Stomach (tissue), 9 donors: Measurements from ENCODE around the gene ZNF593OS. TPM values are rescaled to one million over a fixed set of nuclear protein-coding genes. Genes with fewer than 3 reads are reported as not detected.

Source experiments
- DNase-seq, 2 donors: peaks; one replicate each; pipeline versions ENCODE4 v3.0.0 to v3.0.0-alpha.2; 2013 to 2019
- H3K27ac ChIP-seq, 5 donors: fragments of 200-600 bp in 4 of 5; sonication (generic) in 4 of 5; one replicate each; pipeline ENCODE4 v1.5.1; 2013 to 2019; ENCODE audit warnings: mild to moderate bottlenecking in 1 of 5, moderate library complexity in 1 of 5
- H3K27me3 ChIP-seq, 3 donors: fragments of 200-600 bp; sonication (generic); one replicate each; pipeline ENCODE4 v1.5.1; 2017 to 2019; ENCODE audit warnings: mixed run types in 1 of 3
- H3K36me3 ChIP-seq, 4 donors: fragments of 200-600 bp; sonication (generic); 1 replicate in 3 of 4; 2 replicates in 1 of 4; pipeline ENCODE4 v1.5.1; 2016 to 2019
- H3K4me1 ChIP-seq, 4 donors: fragments of 200-600 bp; sonication (generic); one replicate each; pipeline ENCODE4 v1.5.1; 2016 to 2019
- H3K4me3 ChIP-seq, 4 donors: fragments of 200-600 bp; sonication (generic) in 3 of 4; one replicate each; pipeline ENCODE4 v1.5.1; 2016 to 2019; ENCODE audit warnings: mild to moderate bottlenecking in 1 of 4
- H3K9me3 ChIP-seq, 4 donors: fragments of 200-600 bp; sonication (generic); one replicate each; pipeline ENCODE4 v1.5.1; 2016 to 2019
- CTCF ChIP-seq, 7 experiments: fragments of 450-650 bp in 4 of 7; fragments of 200-600 bp in 3 of 7; sonication (generic) in 3 of 7; IDR thresholded peaks; one replicate each; pipeline ENCODE4 v1.5.1; 2016 to 2019; ENCODE audit warnings: antibody characterized with exemption in 7 of 7, control low read depth in 2 of 7, mild to moderate bottlenecking in 1 of 7
- EP300 ChIP-seq: sonication (generic); formaldehyde crosslinking; IDR thresholded peaks from one replicate; pipeline ENCODE4 v1.6.1; 2017; ENCODE audit warnings: antibody characterized with exemption
- POLR2A ChIP-seq, 4 donors: fragments of 450-650 bp; IDR thresholded peaks; one replicate each; pipeline ENCODE4 v1.6.1; 2016; ENCODE audit warnings: antibody characterized with exemption in 4 of 4, control low read depth in 2 of 4, mild to moderate bottlenecking in 1 of 4, moderate library complexity in 1 of 4
- POLR2AphosphoS5 ChIP-seq, 3 donors: sonication (generic); formaldehyde crosslinking; IDR thresholded peaks; one replicate each; pipeline ENCODE4 v1.6.1; 2016; ENCODE audit warnings: antibody characterized with exemption in 3 of 3
- WGBS, 5 donors: extraction: QIAGEN DNeasy Blood & Tissue Kit in 3 of 5; methylation state at CpG; one replicate each; pipeline versions ENCODE4 v1.1.5 to v1.1.7; 2013 to 2018; 5-methylcytosine and 5-hydroxymethylcytosine counted together
- intact Hi-C: fragments of 100-400 bp; cut with DNase I; formaldehyde crosslinking; loops from one replicate; pipeline ENCODE4 v1.15.1; 2023; ENCODE audit warnings: low total_unique reads
- polyA plus RNA-seq, 3 donors: library from polyadenylated mRNA; stranded (reverse); fragments of 200-250 nt; gene quantifications; one replicate each; pipeline ENCODE4 v1.2.3, GENCODE V29; 2013
- total RNA-seq, 5 donors: library from RNA; depleted of rRNA; stranded (reverse); fragments of >200 nt; gene quantifications; one replicate each; pipeline versions ENCODE4 v1.1.0 to v1.2.3, GENCODE V29; 2014 to 2016
- donor health status: healthy with polysubstance abuse.
- donor health status: Bipolar disorder and iron deficiency.
- donor health status: healthy.

Gene ZNF593OS
- total and polyA plus RNA-seq, 8 donors = 0.30 to 0.76 TPM; not detected in 6

DNA sequence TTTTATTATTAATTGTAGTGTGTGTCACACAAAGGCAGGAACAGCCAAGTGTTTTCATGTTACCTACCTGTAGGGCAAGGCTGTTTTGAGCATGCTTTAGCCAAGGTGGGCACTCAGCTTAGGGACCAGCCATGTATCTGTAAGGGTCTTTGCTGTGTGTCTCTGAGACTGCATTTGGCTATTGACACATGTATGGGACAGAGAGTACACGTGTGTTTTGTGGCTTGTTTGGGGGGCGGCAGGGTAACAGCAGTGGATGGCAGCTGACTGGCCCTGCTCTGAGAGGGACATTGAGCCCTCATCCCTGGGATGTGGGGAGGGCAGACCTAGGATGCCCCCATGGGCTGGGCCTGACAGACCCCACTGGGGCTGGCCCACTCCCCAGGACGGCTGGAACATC, 25.7 kb upstream of the ZNF593OS start:
- H3K4me3 ChIP-seq = no peak overlapping the region
- 80 to 92% (median 89%) methylated on average over 3 of the region's 3 CpGs for WGBS, 5 donors

GRCh38 chr1:26195805-26196204, 24.2 kb upstream of the ZNF593OS start:
- no peak for DNase-seq
- H3K4me3 ChIP-seq = no peak overlapping the region
- TF ChIP-seq POLR2A (IDR thresholded peaks at IDR 0.05) (no peak), CTCF (IDR thresholded peaks at IDR 0.05) (no peak), POLR2AphosphoS5 (IDR thresholded peaks at IDR 0.05) (no peak), EP300 (no peak)
- 52 to 87% (median 65%) methylated on average over 3 of the region's 3 CpGs for WGBS, 5 donors
- no peaks in the 10 kb centered on the region for H3K36me3 ChIP-seq
- intact Hi-C loops = no loop called here
- peaks cover 0 to under 1% (median 0%) of the 10 kb centered on the region in 4 donors for H3K4me1 ChIP-seq
- no peak overlapping the region for H3K27ac ChIP-seq
- H3K9me3 ChIP-seq = no peaks in the 10 kb centered on the region
- peaks cover 0 to 5% (median 2%) of the 10 kb centered on the region in 3 donors for H3K27me3 ChIP-seq

More for the DNA sequence above, 25.7 kb upstream of the ZNF593OS start:
- no peak overlapping the region for H3K27ac ChIP-seq
- intact Hi-C loops = no loop called here
- no peak for DNase-seq
- H3K9me3 ChIP-seq = no peaks in the 10 kb centered on the region
- peaks cover 0 to 7% (median 3%) of the 10 kb centered on the region in 4 donors for H3K4me1 ChIP-seq
- no peak for TF ChIP-seq EP300
- TF ChIP-seq POLR2AphosphoS5 (IDR thresholded peaks at IDR 0.05) = no peak
- no peak for TF ChIP-seq CTCF (IDR thresholded peaks at IDR 0.05)
- TF ChIP-seq POLR2A (IDR thresholded peaks at IDR 0.05) = no peak
- H3K27me3 ChIP-seq = peaks cover 0 to 9% (median 5%) of the 10 kb centered on the region in 3 donors
- no peaks in the 10 kb centered on the region for H3K36me3 ChIP-seq

- Histone ChIP-seq H3K4me3 (no peak overlapping the region), H3K27me3 (no peaks in the 10 kb centered on the region), H3K36me3 (peaks cover 0 to 29% (median 25%) of the 10 kb centered on the region in 4 donors), H3K27ac (no peak overlapping the region), H3K9me3 (no peaks in the 10 kb centered on the region), H3K4me1 (no peaks in the 10 kb centered on the region)
- intact Hi-C loops = no loop called here
- no peak for DNase-seq
- 33 to 59% (median 53%) methylated on average over 3 of the region's 3 CpGs for WGBS, 5 donors
- TF ChIP-seq POLR2AphosphoS5 (IDR thresholded peaks at IDR 0.05) (no peak), POLR2A (IDR thresholded peaks at IDR 0.05) (no peak), CTCF (IDR thresholded peaks at IDR 0.05) (no peak)
These were observed 20.1 kb upstream of the ZNF593OS start for GRCh38 chr1:26191739-26192138.

DNA sequence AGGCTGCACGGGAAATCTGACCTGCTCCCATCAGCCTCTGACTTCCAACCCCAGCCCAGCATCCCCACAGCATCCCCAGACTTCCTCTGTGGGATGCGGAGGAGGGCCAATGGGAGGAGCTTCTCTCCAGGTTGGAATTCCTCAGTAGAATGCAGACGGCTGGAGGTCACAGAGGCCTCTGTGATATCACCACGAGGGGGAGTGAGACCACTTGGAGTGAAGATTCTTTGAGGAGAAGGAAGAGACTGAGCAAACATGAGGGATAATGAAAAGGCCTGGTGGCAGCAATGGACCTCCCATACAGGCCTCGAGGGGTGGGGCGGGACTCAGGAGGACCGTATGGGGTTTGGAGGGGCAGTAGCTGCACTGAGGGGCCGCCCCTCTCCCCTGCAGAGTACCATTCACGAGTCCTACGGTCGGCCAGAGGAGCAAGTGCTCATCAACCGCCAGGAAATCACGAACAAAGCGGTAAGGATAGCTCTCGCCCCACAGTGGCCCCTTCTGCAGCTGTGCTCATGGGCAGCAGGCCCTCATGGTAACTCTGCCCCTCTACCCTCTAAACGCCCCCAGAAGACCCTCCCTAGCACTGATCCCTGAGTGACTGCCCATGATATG, 18.8 kb upstream of the ZNF593OS start, which contains the start of gene CATSPER4:
TSS of gene CATSPER4 (plus strand) at position 230 of the 615 bp plus-strand sequence. CDS start at position 256, 26 bp downstream.
- DNase-seq = peak in 1 of 2 donors; percentile 41
- Histone ChIP-seq H3K27me3 (no peaks in the 10 kb centered on the region), H3K9me3 (no peaks in the 10 kb centered on the region), H3K4me3 (no peak within 1 kb of the TSS), H3K27ac (no peak within 1 kb of the TSS), H3K4me1 (no peaks in the 10 kb centered on the region), H3K36me3 (peaks cover 0 to 40% (median 32%) of the 10 kb centered on the region in 4 donors)
- no peak for TF ChIP-seq POLR2AphosphoS5 (IDR thresholded peaks at IDR 0.05)
- no peak for TF ChIP-seq POLR2A (IDR thresholded peaks at IDR 0.05)
- TF ChIP-seq CTCF (IDR thresholded peaks at IDR 0.05) = no peak
- no peak for TF ChIP-seq EP300
- 45 to 55% (median 49%) methylated on average over 16 of the region's 16 CpGs for WGBS, 5 donors
- intact Hi-C loops = no loop called here
